Smooth muscle cell (in vitro differentiated cells): Measurements from ENCODE around the gene CDK5R1. TPM values are rescaled to one million over a fixed set of nuclear protein-coding genes. Genes with fewer than 3 reads are reported as not detected.

Experiments
- DNase-seq: peaks from one replicate; lab custom pipeline; 2025; ENCODE audit not compliant: unreplicated experiment; lab: John Stamatoyannopoulos, UW
- H2AFZ ChIP-seq: fragments of 200-600 bp; sonication (generic); 2 replicates; pipeline ENCODE4 v1.6.0; 2016; ENCODE audit warnings: antibody characterized with exemption, low read depth, mild to moderate bottlenecking
- H3F3A ChIP-seq: fragments of 200-600 bp; sonication (generic); 2 replicates; pipeline ENCODE4 v1.6.0; 2017; ENCODE audit warnings: antibody characterized with exemption, low read depth
- H3K27ac ChIP-seq: fragments of 200-600 bp; sonication (generic); 2 replicates; pipeline ENCODE4 v1.5.1; 2016; ENCODE audit warnings: low read depth, mild to moderate bottlenecking
- H3K27me3 ChIP-seq: fragments of 200-600 bp; sonication (generic); 2 replicates; pipeline ENCODE4 v1.6.1; 2016; ENCODE audit warnings: low read depth, mild to moderate bottlenecking
- H3K36me3 ChIP-seq: fragments of 200-600 bp; sonication (generic); 2 replicates; pipeline ENCODE4 v1.5.1; 2016; ENCODE audit warnings: low read depth
- H3K4me1 ChIP-seq: fragments of 200-600 bp; sonication (generic); 2 replicates; pipeline ENCODE4 v1.5.1; 2016; ENCODE audit warnings: low read depth
- H3K4me2 ChIP-seq: fragments of 200-600 bp; sonication (generic); 2 replicates; pipeline ENCODE4 v1.6.0; 2016; ENCODE audit warnings: mild to moderate bottlenecking
- H3K4me3 ChIP-seq: fragments of 200-600 bp; sonication (generic); 2 replicates; pipeline ENCODE4 v1.5.1; 2016; ENCODE audit warnings: mild to moderate bottlenecking
- H3K79me2 ChIP-seq: fragments of 200-600 bp; sonication (generic); 2 replicates; pipeline ENCODE4 v1.6.0; 2016; ENCODE audit warnings: low read depth, mild to moderate bottlenecking
- H3K9ac ChIP-seq: fragments of 200-600 bp; sonication (generic); 2 replicates; pipeline ENCODE4 v1.6.0; 2016; ENCODE audit warnings: low read depth
- H3K9me3 ChIP-seq: fragments of 200-600 bp; sonication (generic); replicated peaks from 2 replicates; pipeline ENCODE4 v1.5.1; 2016; ENCODE audit warnings: low read depth
- H4K20me1 ChIP-seq: fragments of 200-600 bp; sonication (generic); 2 replicates; pipeline ENCODE4 v1.6.0; 2016; ENCODE audit warnings: low read depth
- WGBS: methylation state at CpG from one replicate; pipeline ENCODE4 v1.1.7; 2016; ENCODE audit warnings: low lambda C conversion rate; 5-methylcytosine and 5-hydroxymethylcytosine counted together
- polyA plus RNA-seq: library from polyadenylated mRNA; unstranded; fragments of >200 nt; fragmentation: Nextera tagmentation; extraction: Ambion mirVana; gene quantifications from 2 replicates; pipeline ENCODE4 v1.2.1, GENCODE V29; 2016
- total RNA-seq: library from RNA; depleted of rRNA; stranded (reverse); fragments of >200 nt; gene quantifications from 2 replicates; pipeline ENCODE4 v1.2.3, GENCODE V29; 2014
- TF ChIP-seq, protein P1 (sequence below): fragments of 200-600 bp; sonication (generic); IDR thresholded peaks from 2 replicates; pipeline ENCODE4 v1.5.1; 2017; ENCODE audit warnings: borderline replicate concordance, mild to moderate bottlenecking, antibody characterized with exemption; ENCODE audit not compliant: insufficient read depth, poor library complexity, severe bottlenecking

CDK5R1 gene
- total and polyA plus RNA-seq, 2 experiments from 2014 or later: 2.3 to 3.1 TPM

DNA sequence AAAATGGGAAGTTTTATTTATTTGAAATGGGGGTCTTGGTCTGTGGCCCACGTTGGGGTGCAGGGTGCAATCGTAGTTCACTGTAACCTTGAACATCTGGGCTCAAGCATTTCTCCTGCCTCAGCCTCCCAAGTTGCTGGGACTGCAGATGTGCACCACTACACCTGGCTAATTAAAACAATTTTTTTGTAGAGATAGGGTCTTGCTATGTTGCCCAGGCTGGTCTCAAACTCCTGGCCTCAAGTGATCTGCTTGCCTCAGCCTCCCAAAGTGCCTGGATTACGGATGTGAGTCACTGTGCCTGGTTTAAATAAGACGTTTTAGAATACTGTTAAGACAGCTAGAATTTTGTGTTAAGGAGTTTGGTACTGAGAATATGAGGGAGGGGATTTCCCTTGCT is 26.7 kb upstream of the CDK5R1 start:
- H3K79me2 ChIP-seq: peaks cover 43% of the 10 kb centered on the region
- H3K4me2 ChIP-seq: no peak overlapping the region
- DNase-seq: no peak
- H3K4me1 ChIP-seq: no peaks in the 10 kb centered on the region
- H3K9me3 ChIP-seq: no peaks in the 10 kb centered on the region
- H3K4me3 ChIP-seq: no peak overlapping the region
- H3K27ac ChIP-seq: no peak overlapping the region
- no peak overlapping the region for H2AFZ ChIP-seq
- TF ChIP-seq, protein P1, sequence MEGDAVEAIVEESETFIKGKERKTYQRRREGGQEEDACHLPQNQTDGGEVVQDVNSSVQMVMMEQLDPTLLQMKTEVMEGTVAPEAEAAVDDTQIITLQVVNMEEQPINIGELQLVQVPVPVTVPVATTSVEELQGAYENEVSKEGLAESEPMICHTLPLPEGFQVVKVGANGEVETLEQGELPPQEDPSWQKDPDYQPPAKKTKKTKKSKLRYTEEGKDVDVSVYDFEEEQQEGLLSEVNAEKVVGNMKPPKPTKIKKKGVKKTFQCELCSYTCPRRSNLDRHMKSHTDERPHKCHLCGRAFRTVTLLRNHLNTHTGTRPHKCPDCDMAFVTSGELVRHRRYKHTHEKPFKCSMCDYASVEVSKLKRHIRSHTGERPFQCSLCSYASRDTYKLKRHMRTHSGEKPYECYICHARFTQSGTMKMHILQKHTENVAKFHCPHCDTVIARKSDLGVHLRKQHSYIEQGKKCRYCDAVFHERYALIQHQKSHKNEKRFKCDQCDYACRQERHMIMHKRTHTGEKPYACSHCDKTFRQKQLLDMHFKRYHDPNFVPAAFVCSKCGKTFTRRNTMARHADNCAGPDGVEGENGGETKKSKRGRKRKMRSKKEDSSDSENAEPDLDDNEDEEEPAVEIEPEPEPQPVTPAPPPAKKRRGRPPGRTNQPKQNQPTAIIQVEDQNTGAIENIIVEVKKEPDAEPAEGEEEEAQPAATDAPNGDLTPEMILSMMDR: no peak
- 92% methylated on average over 4 of the region's 4 CpGs for WGBS
- peaks cover 84% of the 10 kb centered on the region for H4K20me1 ChIP-seq
- peaks cover 21% of the 10 kb centered on the region for H3K36me3 ChIP-seq
- no peaks in the 10 kb centered on the region for H3F3A ChIP-seq
- no peak overlapping the region for H3K9ac ChIP-seq
- no peaks in the 10 kb centered on the region for H3K27me3 ChIP-seq

DNA sequence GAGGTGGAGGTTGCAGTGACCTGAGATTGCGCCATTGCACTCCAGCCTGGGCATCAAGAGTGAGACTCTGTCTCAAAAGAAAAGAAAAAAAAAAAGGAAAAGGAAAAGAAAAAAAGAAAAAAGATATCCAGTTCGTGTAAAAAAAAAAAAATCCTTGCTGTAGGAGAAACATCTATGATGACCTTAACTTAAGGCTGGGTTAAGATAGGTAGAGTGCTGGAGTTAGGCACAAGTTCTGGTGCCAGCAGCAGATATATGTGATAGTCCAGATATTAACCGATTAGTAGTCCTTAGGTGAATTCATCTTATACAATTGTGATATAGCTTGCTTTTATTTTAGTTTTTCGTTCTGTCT is 25.3 kb upstream of the CDK5R1 start:
- Histone ChIP-seq H3F3A (no peaks in the 10 kb centered on the region), H3K4me1 (no peaks in the 10 kb centered on the region), H3K4me2 (no peak overlapping the region), H3K27ac (no peak overlapping the region), H3K27me3 (no peaks in the 10 kb centered on the region), H3K36me3 (peaks cover 20% of the 10 kb centered on the region), H3K9me3 (no peaks in the 10 kb centered on the region), H4K20me1 (peaks cover 85% of the 10 kb centered on the region), H2AFZ (no peak overlapping the region), H3K4me3 (no peak overlapping the region), H3K79me2 (peaks cover 46% of the 10 kb centered on the region), H3K9ac (no peak overlapping the region)
- TF ChIP-seq, protein P1: no peak
- DNase-seq: no peak
- WGBS: 77% methylated on average over 4 of the region's 4 CpGs

GRCh38 chr17:32461853-32462617 is 24.8 kb upstream of the CDK5R1 start:
- WGBS: 37% methylated on average over 1 of the region's 1 CpG
- no peak for DNase-seq
- TF ChIP-seq, protein P1: peak; percentile 61

DNA sequence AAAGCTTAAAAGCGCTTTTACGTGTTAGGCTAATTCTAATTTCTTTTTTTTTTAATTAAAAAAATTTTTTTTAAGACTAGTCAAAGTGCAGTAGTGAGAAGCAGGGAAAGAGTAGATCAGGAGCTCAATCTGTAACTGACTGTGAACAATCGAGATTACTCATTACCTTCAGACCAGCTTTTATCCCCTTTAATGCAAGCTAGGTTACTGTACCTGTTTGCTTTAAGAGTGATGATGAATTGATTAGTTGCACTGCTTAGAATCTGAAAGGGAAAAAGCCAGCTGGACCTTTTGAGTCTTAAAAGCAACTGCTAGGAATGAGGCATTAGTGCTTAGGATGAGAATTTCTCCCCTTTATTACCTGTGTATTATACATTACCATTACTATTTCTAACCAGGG is 23.5 kb upstream of the CDK5R1 start:
- Histone ChIP-seq H3K9ac (no peak overlapping the region), H3K4me3 (no peak overlapping the region), H2AFZ (no peak overlapping the region), H3K4me1 (no peaks in the 10 kb centered on the region), H3K9me3 (no peaks in the 10 kb centered on the region), H3F3A (no peaks in the 10 kb centered on the region), H3K36me3 (peaks cover 33% of the 10 kb centered on the region), H3K27ac (no peak overlapping the region), H3K79me2 (peaks cover 45% of the 10 kb centered on the region), H4K20me1 (peaks cover 84% of the 10 kb centered on the region), H3K27me3 (no peaks in the 10 kb centered on the region), H3K4me2 (no peak overlapping the region)
- TF ChIP-seq, protein P1: no peak
- 99% methylated on average over 3 of the region's 3 CpGs for WGBS
- DNase-seq: no peak

More at GRCh38 chr17:32461853-32462617, 24.8 kb upstream of the CDK5R1 start:
- Histone ChIP-seq H3K79me2 (peaks cover 49% of the 10 kb centered on the region), H3K9me3 (no peaks in the 10 kb centered on the region), H3K4me3 (no peak overlapping the region), H3F3A (no peaks in the 10 kb centered on the region), H3K9ac (no peak overlapping the region), H3K4me2 (no peak overlapping the region), H4K20me1 (peaks cover 84% of the 10 kb centered on the region), H2AFZ (no peak overlapping the region), H3K27me3 (no peaks in the 10 kb centered on the region), H3K4me1 (no peaks in the 10 kb centered on the region), H3K36me3 (peaks cover 23% of the 10 kb centered on the region), H3K27ac (no peak overlapping the region)
